ENCODE results near the gene CIPC.

The CIPC gene

DNA sequence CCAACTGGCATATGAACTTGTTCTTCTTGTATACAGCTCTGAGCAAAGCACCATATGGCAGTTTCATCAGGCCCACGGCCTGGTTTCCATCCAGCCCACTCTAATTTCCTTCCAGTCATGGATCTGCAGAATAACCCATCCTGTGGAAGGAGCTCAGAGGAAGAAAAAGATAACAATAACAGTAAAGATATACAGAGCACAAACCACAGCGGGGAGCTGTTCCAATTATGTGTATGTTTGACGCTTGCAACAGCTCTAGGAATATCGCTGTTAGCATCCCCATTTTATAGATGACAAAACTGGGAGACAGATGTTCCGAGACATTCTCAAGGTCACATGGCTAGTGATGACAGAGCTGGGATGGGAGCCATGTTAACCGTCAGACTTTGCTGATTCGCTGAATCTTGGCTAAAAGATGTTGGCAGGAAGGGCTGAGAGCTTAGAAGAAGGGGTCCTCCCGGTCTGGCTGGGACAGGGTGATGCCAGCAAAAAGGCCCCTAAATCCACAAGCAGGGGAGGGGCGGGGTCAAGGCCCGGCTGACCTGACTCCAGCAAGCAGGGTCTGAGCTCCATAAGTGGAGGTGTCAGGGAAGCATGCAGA is 34.4 kb upstream of the CIPC start:
- H3K36me3 ChIP-seq (ENCODE audit: control insufficient read depth, insufficient read depth, low read length): no peaks in the 10 kb centered on the region
- no peak overlapping the region for H3K4me3 ChIP-seq (ENCODE audit: low read length)
- H3K4me1 ChIP-seq (ENCODE audit: control insufficient read depth, insufficient read depth, low read length): peaks cover 29% of the 10 kb centered on the region
- no peaks in the 10 kb centered on the region for H3K9me3 ChIP-seq (ENCODE audit: control insufficient read depth, low read length)
- no peaks in the 10 kb centered on the region for H3K27me3 ChIP-seq (ENCODE audit: control insufficient read depth, insufficient read depth, low read length)
- no peak overlapping the region for H3K9ac ChIP-seq (ENCODE audit: low read length)

DNA sequence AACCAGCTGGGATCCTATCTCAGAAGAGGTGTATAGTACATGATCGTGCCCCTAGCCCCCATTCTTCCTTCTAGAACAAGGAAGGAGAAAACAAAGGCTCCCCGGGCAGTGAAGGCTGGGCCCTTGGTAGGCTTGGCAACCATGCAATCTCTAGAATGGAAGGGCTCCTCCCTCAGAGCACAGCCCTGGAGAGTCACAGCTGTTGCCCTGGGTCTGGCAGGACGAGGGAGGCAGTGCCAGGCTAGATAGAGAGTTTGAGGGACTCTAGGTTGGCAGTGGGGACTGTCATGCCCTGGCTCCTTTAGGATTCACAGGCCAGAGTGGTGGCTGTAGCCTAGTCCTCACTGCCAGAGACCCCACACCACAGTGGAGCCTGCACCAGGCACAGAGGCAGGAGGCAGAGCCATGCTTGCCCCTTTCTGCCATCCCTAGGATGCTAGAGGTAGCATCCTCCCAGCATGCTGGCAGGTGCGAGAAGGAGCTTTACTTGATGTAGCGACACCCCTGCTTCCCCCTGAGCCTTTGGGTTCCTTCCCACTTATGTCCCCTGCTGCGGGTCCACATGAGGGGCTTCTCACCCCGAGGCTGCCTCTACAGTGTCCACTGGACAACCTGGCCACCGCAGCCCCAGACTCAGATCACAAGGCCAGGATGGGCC is 33.4 kb upstream of the CIPC start:
- H3K36me3 ChIP-seq (ENCODE audit: control insufficient read depth, insufficient read depth, low read length): no peaks in the 10 kb centered on the region
- H3K4me3 ChIP-seq (ENCODE audit: low read length): no peak overlapping the region
- no peaks in the 10 kb centered on the region for H3K9me3 ChIP-seq (ENCODE audit: control insufficient read depth, low read length)
- no peaks in the 10 kb centered on the region for H3K27me3 ChIP-seq (ENCODE audit: control insufficient read depth, insufficient read depth, low read length)
- no peak overlapping the region for H3K9ac ChIP-seq (ENCODE audit: low read length)
- peaks cover 29% of the 10 kb centered on the region for H3K4me1 ChIP-seq (ENCODE audit: control insufficient read depth, insufficient read depth, low read length)

DNA sequence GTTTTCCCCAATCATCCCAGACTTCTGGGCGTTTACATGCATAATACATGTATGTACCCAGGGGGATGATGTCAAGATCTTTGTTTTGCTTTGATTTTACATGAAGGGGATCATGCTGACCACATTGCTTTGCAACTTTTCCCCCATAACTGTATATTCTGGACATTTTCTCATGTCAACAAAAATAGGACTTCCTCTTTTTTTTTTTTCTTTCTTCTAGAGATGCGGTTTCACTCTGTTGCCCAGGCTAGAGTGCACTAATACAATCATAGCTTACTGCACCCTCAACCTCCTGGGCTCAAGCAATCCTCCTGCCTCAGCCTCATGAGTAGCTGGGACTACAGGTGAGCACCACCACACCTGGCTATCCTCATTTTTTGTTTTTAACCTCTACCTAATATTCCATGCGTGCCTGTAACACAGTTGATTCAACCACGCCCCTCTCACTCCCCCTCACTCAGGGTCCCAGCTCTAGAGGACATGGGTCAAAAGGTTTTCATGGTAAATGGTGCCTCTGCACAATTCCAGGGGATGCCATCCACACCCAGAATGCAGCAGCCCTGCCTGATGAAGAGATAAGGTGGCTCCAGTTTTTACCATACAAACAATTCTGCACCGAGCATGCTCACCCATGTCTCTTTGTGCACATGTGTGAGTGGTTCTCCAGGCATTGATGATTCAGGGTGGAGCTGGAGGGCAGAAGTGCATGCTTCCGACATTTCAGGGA is 32.0 kb upstream of the CIPC start:
- no peak overlapping the region for H3K4me3 ChIP-seq (ENCODE audit: low read length)
- no peaks in the 10 kb centered on the region for H3K27me3 ChIP-seq (ENCODE audit: control insufficient read depth, insufficient read depth, low read length)

DNA sequence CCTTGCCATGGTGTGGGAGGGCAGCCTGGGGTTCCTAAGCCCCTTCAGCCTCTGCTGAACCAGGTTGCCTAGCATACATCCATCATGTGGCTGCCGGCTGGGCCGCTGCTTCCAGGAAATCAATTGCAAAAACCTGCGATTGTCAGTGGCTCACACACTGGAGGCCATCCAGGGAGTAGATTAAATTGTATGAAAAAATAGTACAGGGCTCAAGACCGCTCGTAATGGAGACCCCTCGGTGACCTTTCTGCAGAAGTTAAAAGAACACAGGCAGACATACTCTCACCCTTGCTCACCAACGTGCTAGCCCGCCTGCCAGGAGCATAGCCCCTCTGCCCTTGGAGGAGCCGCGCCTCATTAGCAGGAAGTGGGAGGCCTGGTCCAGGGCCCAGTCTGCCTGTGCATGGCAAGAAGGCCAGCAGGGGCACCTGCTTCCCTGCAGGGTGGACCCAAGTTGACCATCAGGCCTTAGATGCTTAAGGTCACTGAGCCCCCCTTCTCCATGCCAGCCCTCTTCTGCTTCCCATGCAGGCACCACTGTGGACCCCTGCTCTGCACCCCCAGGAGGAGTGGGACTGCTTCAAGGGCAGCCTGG is 31.4 kb upstream of the CIPC start:
- H3K36me3 ChIP-seq (ENCODE audit: control insufficient read depth, insufficient read depth, low read length): no peaks in the 10 kb centered on the region
- H3K4me1 ChIP-seq (ENCODE audit: control insufficient read depth, insufficient read depth, low read length): peaks cover 29% of the 10 kb centered on the region
- no peaks in the 10 kb centered on the region for H3K27me3 ChIP-seq (ENCODE audit: control insufficient read depth, insufficient read depth, low read length)
- H3K4me3 ChIP-seq (ENCODE audit: low read length): no peak overlapping the region
- H3K9me3 ChIP-seq (ENCODE audit: control insufficient read depth, low read length): no peaks in the 10 kb centered on the region
- H3K9ac ChIP-seq (ENCODE audit: low read length): no peak overlapping the region

More for the DNA sequence above, 32.0 kb upstream of the CIPC start:
- Histone ChIP-seq H3K4me1 (ENCODE audit: control insufficient read depth, insufficient read depth, low read length) (peaks cover 29% of the 10 kb centered on the region), H3K36me3 (ENCODE audit: control insufficient read depth, insufficient read depth, low read length) (no peaks in the 10 kb centered on the region), H3K9me3 (ENCODE audit: control insufficient read depth, low read length) (no peaks in the 10 kb centered on the region), H3K9ac (ENCODE audit: low read length) (no peak overlapping the region)

DNA sequence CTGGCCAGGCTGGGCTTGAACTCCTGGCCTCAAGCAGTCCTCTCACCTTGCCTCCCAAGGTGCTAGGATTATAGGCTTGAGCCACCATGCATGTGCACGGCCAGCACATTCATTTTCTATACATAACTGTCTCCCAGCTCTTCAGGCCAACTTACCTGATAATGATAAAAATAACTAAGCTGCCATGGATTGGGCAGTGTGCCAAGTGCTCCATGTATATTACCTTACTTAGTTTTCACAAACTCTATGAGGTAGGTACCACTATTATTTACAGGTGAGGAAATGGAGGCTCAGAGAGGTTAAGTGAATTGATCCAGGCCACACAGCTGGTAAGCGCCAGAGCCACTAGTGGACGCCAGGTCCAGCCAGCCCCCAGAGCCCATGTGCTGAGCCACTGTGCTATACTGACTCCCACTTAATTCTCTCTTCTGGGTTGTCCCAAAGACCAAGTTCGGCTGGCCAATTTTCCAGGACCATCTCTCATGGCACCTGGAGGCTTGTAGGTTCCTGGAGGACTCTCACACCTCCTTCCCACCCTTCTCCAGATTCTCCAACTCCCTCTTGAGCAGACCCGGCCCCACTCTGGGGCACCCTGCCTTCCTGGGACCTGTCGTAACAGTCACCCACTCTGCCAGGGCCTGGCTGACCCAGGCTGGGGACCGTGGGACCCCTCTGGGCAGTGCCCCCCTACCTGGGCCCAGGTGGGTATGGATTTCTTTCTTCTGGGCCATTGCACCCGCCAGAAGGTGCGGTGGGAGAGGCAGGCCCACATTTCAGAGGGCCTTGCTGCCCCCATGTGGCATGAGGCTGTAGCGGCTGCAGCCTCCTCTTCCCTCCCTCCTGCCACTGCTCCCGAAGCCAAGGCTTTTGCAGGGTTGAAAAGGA is 30.2 kb upstream of the CIPC start:
- H3K9ac ChIP-seq (ENCODE audit: low read length): no peak overlapping the region
- H3K36me3 ChIP-seq (ENCODE audit: control insufficient read depth, insufficient read depth, low read length): no peaks in the 10 kb centered on the region
- H3K9me3 ChIP-seq (ENCODE audit: control insufficient read depth, low read length): no peaks in the 10 kb centered on the region
- H3K27me3 ChIP-seq (ENCODE audit: control insufficient read depth, insufficient read depth, low read length): no peaks in the 10 kb centered on the region
- H3K4me3 ChIP-seq (ENCODE audit: low read length): no peak overlapping the region
- H3K4me1 ChIP-seq (ENCODE audit: control insufficient read depth, insufficient read depth, low read length): peaks cover 23% of the 10 kb centered on the region

DNA sequence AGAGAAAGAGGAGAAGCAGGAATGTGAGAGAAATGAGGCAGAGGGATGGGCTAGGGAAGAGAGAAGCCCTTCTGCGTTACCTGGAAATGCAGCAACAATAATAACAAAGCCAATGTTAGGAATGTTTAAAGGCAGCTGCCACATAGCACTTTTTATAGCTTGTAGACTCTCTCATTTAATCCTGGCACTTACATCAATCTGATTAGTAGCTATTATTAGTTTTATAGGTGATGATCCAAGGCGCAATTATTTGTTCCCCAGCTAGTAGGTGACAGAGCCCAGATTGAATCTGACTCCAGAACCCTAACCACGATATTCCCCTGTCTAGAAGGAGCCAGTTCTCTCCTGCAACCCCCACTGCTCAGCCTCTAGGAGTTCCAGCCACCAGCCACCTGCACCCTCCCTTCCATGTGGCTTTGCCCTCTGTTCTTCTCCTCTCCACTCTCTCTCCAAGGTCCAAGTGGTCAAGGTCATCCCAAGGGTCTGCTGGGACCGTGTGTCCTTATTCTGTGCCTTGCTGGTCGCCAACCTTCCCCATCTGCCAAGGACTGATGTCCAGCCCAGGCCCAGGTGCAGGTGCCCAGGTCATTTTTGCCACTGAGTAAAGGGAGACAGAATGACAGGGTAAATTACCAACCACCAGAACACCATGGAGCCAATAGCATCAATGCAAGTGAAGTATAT is 29.4 kb upstream of the CIPC start:
- H3K9me3 ChIP-seq (ENCODE audit: control insufficient read depth, low read length): no peaks in the 10 kb centered on the region
- H3K4me1 ChIP-seq (ENCODE audit: control insufficient read depth, insufficient read depth, low read length): peaks cover 23% of the 10 kb centered on the region
- no peaks in the 10 kb centered on the region for H3K36me3 ChIP-seq (ENCODE audit: control insufficient read depth, insufficient read depth, low read length)
- H3K4me3 ChIP-seq (ENCODE audit: low read length): no peak overlapping the region
- H3K27me3 ChIP-seq (ENCODE audit: control insufficient read depth, insufficient read depth, low read length): no peaks in the 10 kb centered on the region
- no peak overlapping the region for H3K9ac ChIP-seq (ENCODE audit: low read length)

DNA sequence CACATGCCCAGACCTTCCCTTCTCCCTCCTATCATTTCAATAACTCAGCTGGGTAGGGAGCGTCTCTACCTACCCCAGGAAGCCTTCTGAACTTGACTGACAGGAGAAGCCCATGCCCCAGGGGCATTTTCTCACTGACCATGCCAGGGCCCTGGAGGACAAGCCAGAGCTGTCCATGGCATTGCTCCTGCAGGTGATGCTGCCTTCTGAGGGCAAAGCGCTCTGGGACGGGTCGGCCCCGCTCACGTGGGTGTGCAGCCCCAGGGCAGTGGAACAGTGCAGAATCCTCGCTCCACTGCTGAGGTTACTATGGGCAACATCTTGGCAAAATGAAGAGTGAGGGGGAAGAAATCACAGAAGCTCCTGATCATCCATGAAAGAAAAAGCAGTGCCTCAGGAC is 28.5 kb upstream of the CIPC start:
- Histone ChIP-seq H3K4me1 (ENCODE audit: control insufficient read depth, insufficient read depth, low read length) (peaks cover 16% of the 10 kb centered on the region), H3K27me3 (ENCODE audit: control insufficient read depth, insufficient read depth, low read length) (no peaks in the 10 kb centered on the region), H3K9ac (ENCODE audit: low read length) (no peak overlapping the region), H3K4me3 (ENCODE audit: low read length) (no peak overlapping the region), H3K9me3 (ENCODE audit: control insufficient read depth, low read length) (no peaks in the 10 kb centered on the region), H3K36me3 (ENCODE audit: control insufficient read depth, insufficient read depth, low read length) (no peaks in the 10 kb centered on the region)

DNA sequence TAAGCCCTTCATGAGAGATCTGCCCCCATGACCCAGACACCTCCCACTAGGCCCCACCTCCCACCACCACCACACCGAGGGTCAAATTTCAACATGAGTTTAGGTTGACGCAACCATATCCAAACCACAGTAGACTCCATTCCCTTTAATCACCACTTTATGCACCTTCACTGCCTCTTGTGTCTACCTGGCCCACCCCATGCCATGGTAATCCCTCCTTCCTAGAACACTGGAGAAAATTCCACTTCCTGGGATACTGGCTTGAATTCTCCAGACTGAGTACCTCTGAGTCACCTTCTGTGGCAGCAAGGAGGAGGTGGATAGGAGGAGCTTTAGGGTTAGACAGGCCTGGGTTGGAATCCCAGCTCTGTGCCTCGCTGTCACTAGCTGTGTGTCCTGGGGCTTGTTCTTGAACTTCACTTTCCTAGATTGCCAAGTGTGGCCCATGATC is 26.1 kb upstream of the CIPC start:
- H3K4me3 ChIP-seq (ENCODE audit: low read length): no peak overlapping the region
- no peak overlapping the region for H3K9ac ChIP-seq (ENCODE audit: low read length)
- no peaks in the 10 kb centered on the region for H3K9me3 ChIP-seq (ENCODE audit: control insufficient read depth, low read length)
- no peaks in the 10 kb centered on the region for H3K27me3 ChIP-seq (ENCODE audit: control insufficient read depth, insufficient read depth, low read length)
- H3K36me3 ChIP-seq (ENCODE audit: control insufficient read depth, insufficient read depth, low read length): no peaks in the 10 kb centered on the region
- peaks cover 15% of the 10 kb centered on the region for H3K4me1 ChIP-seq (ENCODE audit: control insufficient read depth, insufficient read depth, low read length)

DNA sequence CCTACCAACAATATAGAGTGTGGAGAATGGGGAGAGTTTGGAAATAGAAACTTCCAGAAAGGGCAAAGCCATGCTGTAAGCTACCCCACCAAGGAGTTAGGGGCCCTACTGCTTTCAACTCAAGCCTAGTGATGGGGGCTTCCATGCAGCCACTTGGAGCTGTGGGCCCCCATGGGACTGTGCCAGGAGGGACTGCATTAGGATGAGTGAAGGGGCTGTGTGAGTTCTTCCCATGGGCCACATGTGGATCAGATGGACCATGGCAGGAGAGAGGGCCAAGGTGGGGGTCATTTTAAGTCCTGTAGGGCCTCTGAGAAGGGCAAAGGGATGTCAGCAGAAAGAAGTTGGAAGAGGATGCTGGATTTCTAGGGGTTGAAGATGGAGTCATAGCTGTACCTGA is 23.1 kb upstream of the CIPC start:
- Histone ChIP-seq H3K27me3 (ENCODE audit: control insufficient read depth, insufficient read depth, low read length) (no peaks in the 10 kb centered on the region), H3K9ac (ENCODE audit: low read length) (no peak overlapping the region), H3K4me1 (ENCODE audit: control insufficient read depth, insufficient read depth, low read length) (peaks cover 4% of the 10 kb centered on the region), H3K4me3 (ENCODE audit: low read length) (no peak overlapping the region), H3K9me3 (ENCODE audit: control insufficient read depth, low read length) (no peaks in the 10 kb centered on the region), H3K36me3 (ENCODE audit: control insufficient read depth, insufficient read depth, low read length) (no peaks in the 10 kb centered on the region)

DNA sequence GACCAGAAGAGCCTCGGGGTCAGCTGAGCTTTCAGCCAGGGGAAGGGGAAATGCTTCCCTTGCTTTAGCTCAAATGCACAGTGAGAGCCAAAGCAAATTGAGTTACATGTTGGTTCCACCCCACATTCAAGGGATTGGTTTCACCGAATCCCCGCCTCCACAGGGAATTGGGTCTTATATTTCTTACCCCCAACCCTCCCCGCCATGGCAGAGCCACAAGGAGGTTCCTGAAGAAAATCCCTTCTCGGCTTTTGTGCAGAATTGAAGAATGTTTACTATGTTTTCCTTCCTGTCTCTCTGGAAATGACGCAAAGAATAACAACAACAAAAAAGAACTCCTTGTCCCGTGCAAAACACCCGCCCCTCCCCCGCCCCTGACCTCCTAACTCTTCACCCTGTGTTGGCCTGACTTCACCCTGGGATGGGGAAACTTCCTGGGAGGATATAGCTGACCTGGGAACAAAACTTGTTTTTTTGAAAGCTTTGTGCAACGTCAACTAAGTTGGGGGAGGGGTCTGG is 21.9 kb upstream of the CIPC start:
- Histone ChIP-seq H3K4me1 (ENCODE audit: control insufficient read depth, insufficient read depth, low read length) (peaks cover 4% of the 10 kb centered on the region), H3K9me3 (ENCODE audit: control insufficient read depth, low read length) (no peaks in the 10 kb centered on the region), H3K4me3 (ENCODE audit: low read length) (no peak overlapping the region), H3K36me3 (ENCODE audit: control insufficient read depth, insufficient read depth, low read length) (no peaks in the 10 kb centered on the region), H3K9ac (ENCODE audit: low read length) (no peak overlapping the region), H3K27me3 (ENCODE audit: control insufficient read depth, insufficient read depth, low read length) (no peaks in the 10 kb centered on the region)

DNA sequence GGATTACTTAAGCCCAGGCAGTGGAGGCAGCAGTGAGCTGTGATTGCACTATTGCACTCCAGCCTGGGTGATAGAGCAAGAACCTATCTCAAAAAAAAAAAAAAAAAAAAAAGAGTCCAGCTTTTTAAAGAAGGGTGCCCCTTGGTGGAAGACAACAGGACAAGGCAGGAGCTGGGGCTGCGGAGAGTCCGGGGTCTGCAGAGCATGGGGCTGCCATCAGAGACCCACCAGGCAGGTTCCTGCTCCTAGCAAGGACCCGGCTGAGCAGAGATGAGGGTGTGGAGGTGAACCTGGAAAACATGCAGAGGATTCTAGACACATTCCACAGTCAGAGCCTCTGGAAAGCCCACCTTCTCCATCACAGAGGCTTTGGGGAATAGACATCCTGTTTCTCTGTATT is 21.0 kb upstream of the CIPC start:
- Histone ChIP-seq H3K27me3 (ENCODE audit: control insufficient read depth, insufficient read depth, low read length) (no peaks in the 10 kb centered on the region), H3K9me3 (ENCODE audit: control insufficient read depth, low read length) (no peaks in the 10 kb centered on the region), H3K4me3 (ENCODE audit: low read length) (no peak overlapping the region), H3K36me3 (ENCODE audit: control insufficient read depth, insufficient read depth, low read length) (no peaks in the 10 kb centered on the region), H3K9ac (ENCODE audit: low read length) (no peak overlapping the region), H3K4me1 (ENCODE audit: control insufficient read depth, insufficient read depth, low read length) (peaks cover 4% of the 10 kb centered on the region)

Data from mucosa of stomach (tissue), 1 donor.